CD14-positive monocyte (primary cell): ENCODE data around the gene KRTAP5-5. TPM values are rescaled to one million over a fixed set of nuclear protein-coding genes. Genes with fewer than 3 reads are reported as not detected.

Source experiments
- DNase-seq, 3 donors: peaks; one replicate each; pipeline ENCODE4 v3.0.0-alpha.2; 2011 to 2022
- H2AFZ ChIP-seq: 2 replicates; pipeline ENCODE4 v1.6.0; 2012; ENCODE audit warnings: mild to moderate bottlenecking, low read depth, low read length, inconsistent platforms; ENCODE audit not compliant: insufficient read depth, poor library complexity, severe bottlenecking
- H3K27ac ChIP-seq, 2 donors: 1 replicate in 1 of 2; 2 replicates in 1 of 2; pipeline ENCODE4 v1.5.1; 2012 to 2013; ENCODE audit warnings: low read length in 2 of 2, control low read depth in 1 of 2, inconsistent platforms in 1 of 2, low read depth in 1 of 2, mild to moderate bottlenecking in 1 of 2
- H3K27me3 ChIP-seq, 2 donors: one replicate each; pipeline versions ENCODE4 v1.6.0 to v1.6.1; 2011 to 2013; ENCODE audit warnings: low read length in 2 of 2; ENCODE audit not compliant: control insufficient read depth in 2 of 2, insufficient read depth in 2 of 2
- H3K36me3 ChIP-seq, 2 donors: replicated peaks in 1 of 2; 1 replicate in 1 of 2; 2 replicates in 1 of 2; pipeline versions ENCODE4 v1.5.1 to v1.6.1; 2012 to 2013; ENCODE audit warnings: low read length in 2 of 2, control low read depth in 1 of 2, inconsistent platforms in 1 of 2, mild to moderate bottlenecking in 1 of 2; ENCODE audit not compliant: insufficient read depth in 2 of 2, control insufficient read depth in 1 of 2
- H3K4me1 ChIP-seq, 2 donors: 1 replicate in 1 of 2; 2 replicates in 1 of 2; pipeline versions ENCODE4 v1.5.1 to v1.6.1; 2012 to 2013; ENCODE audit warnings: low read length in 2 of 2, control low read depth in 1 of 2, inconsistent platforms in 1 of 2, mild to moderate bottlenecking in 1 of 2, moderate library complexity in 1 of 2; ENCODE audit not compliant: insufficient read depth in 2 of 2, control insufficient read depth in 1 of 2
- H3K4me2 ChIP-seq: replicated peaks from 2 replicates; pipeline ENCODE3; 2012; ENCODE audit warnings: low read length, moderate library complexity, mild to moderate bottlenecking; ENCODE audit not compliant: poor library complexity, severe bottlenecking; ENCODE audit errors: extremely low read depth
- H3K4me3 ChIP-seq, 3 experiments: fragments of 200-600 bp in 1 of 3; sonication (generic) in 1 of 3; replicated peaks in 1 of 3; 1 replicate in 2 of 3; 2 replicates in 1 of 3; pipeline ENCODE4 v1.5.1; 2011 to 2013; ENCODE audit warnings: low read length in 3 of 3, mild to moderate bottlenecking in 3 of 3, control low read depth in 2 of 3, low read depth in 2 of 3, inconsistent platforms in 1 of 3, moderate library complexity in 1 of 3
- H3K79me2 ChIP-seq: 2 replicates; pipeline ENCODE4 v1.6.0; 2012; ENCODE audit warnings: mild to moderate bottlenecking, control low read depth, inconsistent platforms, low read length, moderate library complexity; ENCODE audit not compliant: insufficient read depth
- H3K9ac ChIP-seq: 2 replicates; pipeline ENCODE4 v1.6.0; 2017; ENCODE audit warnings: low read length, mild to moderate bottlenecking; ENCODE audit not compliant: insufficient read depth, poor library complexity, severe bottlenecking
- H3K9me3 ChIP-seq, 2 donors: replicated peaks in 1 of 2; 1 replicate in 1 of 2; 2 replicates in 1 of 2; pipeline versions ENCODE4 v1.5.1 to v1.6.1; 2012 to 2013; ENCODE audit warnings: low read length in 2 of 2, control low read depth in 1 of 2; ENCODE audit not compliant: control insufficient read depth in 1 of 2, insufficient read depth in 1 of 2
- H4K20me1 ChIP-seq: 2 replicates; pipeline ENCODE4 v1.6.0; 2012; ENCODE audit warnings: mild to moderate bottlenecking, low read length, control low read depth, moderate library complexity; ENCODE audit not compliant: insufficient read depth
- H3K27ac Mint-ChIP-seq, 7 donors: one replicate each; pipeline ENCODE4 v1.8.0; 2020; ENCODE audit warnings: mild to moderate bottlenecking in 7 of 7, mixed read lengths in 7 of 7, moderate library complexity in 6 of 7, inconsistent platforms in 2 of 7
- H3K27me3 Mint-ChIP-seq, 3 donors: one replicate each; pipeline ENCODE4 v1.8.0; 2021 to 2022; ENCODE audit warnings: low read depth in 3 of 3, mild to moderate bottlenecking in 3 of 3, mixed read lengths in 3 of 3, moderate library complexity in 3 of 3, inconsistent platforms in 1 of 3
- H3K36me3 Mint-ChIP-seq, 2 donors: one replicate each; pipeline ENCODE4 v1.8.0; 2020; ENCODE audit warnings: mixed read lengths in 2 of 2, inconsistent platforms in 1 of 2, mild to moderate bottlenecking in 1 of 2
- H3K4me1 Mint-ChIP-seq: one replicate; pipeline ENCODE4 v1.8.0; 2020; ENCODE audit warnings: mild to moderate bottlenecking, mixed read lengths
- H3K4me3 Mint-ChIP-seq, 2 donors: one replicate each; pipeline ENCODE4 v1.8.0; 2020; ENCODE audit warnings: mild to moderate bottlenecking in 2 of 2, mixed read lengths in 2 of 2, moderate library complexity in 1 of 2
- H3K9me3 Mint-ChIP-seq, 7 donors: one replicate each; pipeline ENCODE4 v1.8.0; 2020 to 2022; ENCODE audit warnings: mixed read lengths in 7 of 7, mild to moderate bottlenecking in 6 of 7, moderate library complexity in 6 of 7, inconsistent platforms in 2 of 7
- WGBS: methylation state at CpG from one replicate; pipeline ENCODE4 v1.1.5; 2013; ENCODE audit warnings: missing lambda C conversion rate; ENCODE audit not compliant: insufficient coverage; 5-methylcytosine and 5-hydroxymethylcytosine counted together
- intact Hi-C, 2 donors: fragments of 100-400 bp; cut with micrococcal nuclease; formaldehyde crosslinking; loops; one replicate each; pipeline versions ENCODE4 v1.15.0 to v1.15.1; 2023
- polyA plus RNA-seq, 3 donors: library from polyadenylated mRNA; depleted of rRNA in 1 of 3; unstranded in 2 of 3; stranded (reverse) in 1 of 3; fragments of 300-500 nt in 2 of 3; fragments of >200 nt in 1 of 3; fragmentation: Illumina TruSeq in 2 of 3; gene quantifications; 1 replicate in 2 of 3; 2 replicates in 1 of 3; pipeline ENCODE4 v1.2.3, GENCODE V29; 2012 to 2021
- TF ChIP-seq, protein P1 (sequence below): fragments of 200-600 bp; IDR thresholded peaks from one replicate; pipeline ENCODE4 v1.8.0; 2022; ENCODE audit warnings: antibody characterized with exemption, mild to moderate bottlenecking

The KRTAP5-5 gene
- polyA plus RNA-seq, 3 donors, result not detected

- WGBS, result 84% methylated on average over 15 of the region's 15 CpGs
- H3K27ac ChIP-seq, result no peak overlapping the region
- TF ChIP-seq, protein P1, sequence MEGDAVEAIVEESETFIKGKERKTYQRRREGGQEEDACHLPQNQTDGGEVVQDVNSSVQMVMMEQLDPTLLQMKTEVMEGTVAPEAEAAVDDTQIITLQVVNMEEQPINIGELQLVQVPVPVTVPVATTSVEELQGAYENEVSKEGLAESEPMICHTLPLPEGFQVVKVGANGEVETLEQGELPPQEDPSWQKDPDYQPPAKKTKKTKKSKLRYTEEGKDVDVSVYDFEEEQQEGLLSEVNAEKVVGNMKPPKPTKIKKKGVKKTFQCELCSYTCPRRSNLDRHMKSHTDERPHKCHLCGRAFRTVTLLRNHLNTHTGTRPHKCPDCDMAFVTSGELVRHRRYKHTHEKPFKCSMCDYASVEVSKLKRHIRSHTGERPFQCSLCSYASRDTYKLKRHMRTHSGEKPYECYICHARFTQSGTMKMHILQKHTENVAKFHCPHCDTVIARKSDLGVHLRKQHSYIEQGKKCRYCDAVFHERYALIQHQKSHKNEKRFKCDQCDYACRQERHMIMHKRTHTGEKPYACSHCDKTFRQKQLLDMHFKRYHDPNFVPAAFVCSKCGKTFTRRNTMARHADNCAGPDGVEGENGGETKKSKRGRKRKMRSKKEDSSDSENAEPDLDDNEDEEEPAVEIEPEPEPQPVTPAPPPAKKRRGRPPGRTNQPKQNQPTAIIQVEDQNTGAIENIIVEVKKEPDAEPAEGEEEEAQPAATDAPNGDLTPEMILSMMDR, result no peak
- no peaks in the 10 kb centered on the region for H3K36me3 ChIP-seq
- no peak overlapping the region for H3K27ac Mint-ChIP-seq
- peaks cover 14 to 32% (median 21%) of the 10 kb centered on the region in 3 donors for H3K27me3 Mint-ChIP-seq
- no peak for DNase-seq
- no peak overlapping the region for H2AFZ ChIP-seq
- H3K9me3 Mint-ChIP-seq, result no peaks in the 10 kb centered on the region
- intact Hi-C loops, result loop anchor here (5.0 kb wide), 2 partner anchors 42 to 507 kb away; no protein-coding TSS in a partner anchor
- no peaks in the 10 kb centered on the region for H3K36me3 Mint-ChIP-seq
- H3K4me3 Mint-ChIP-seq, result no peak overlapping the region
- peaks cover 3% of the 10 kb centered on the region for H3K4me1 Mint-ChIP-seq
- peaks cover 0 to 18% of the 10 kb centered on the region in 2 donors for H3K27me3 ChIP-seq
- H3K4me1 ChIP-seq, result no peaks in the 10 kb centered on the region
- no peaks in the 10 kb centered on the region for H4K20me1 ChIP-seq
- no peak overlapping the region for H3K4me2 ChIP-seq
- H3K9ac ChIP-seq, result no peak overlapping the region
- H3K79me2 ChIP-seq, result no peaks in the 10 kb centered on the region
- no peaks in the 10 kb centered on the region for H3K9me3 ChIP-seq
- H3K4me3 ChIP-seq, result no peak overlapping the region
These were observed 20.7 kb downstream of the KRTAP5-5 start for GRCh38 chr11:1650034-1650917.

GRCh38 chr11:1650918-1651262, 21.3 kb downstream of the KRTAP5-5 start:
- H4K20me1 ChIP-seq, result no peaks in the 10 kb centered on the region
- H3K4me3 ChIP-seq, result no peak overlapping the region
- H3K9ac ChIP-seq, result no peak overlapping the region
- Mint-ChIP-seq H3K9me3 (no peaks in the 10 kb centered on the region), H3K27me3 (peaks cover 14 to 34% (median 19%) of the 10 kb centered on the region in 3 donors), H3K36me3 (no peaks in the 10 kb centered on the region), H3K4me1 (peaks cover 3% of the 10 kb centered on the region), H3K27ac (no peak overlapping the region), H3K4me3 (no peak overlapping the region)
- no peak overlapping the region for H2AFZ ChIP-seq
- H3K79me2 ChIP-seq, result no peaks in the 10 kb centered on the region
- no peak overlapping the region for H3K27ac ChIP-seq
- H3K36me3 ChIP-seq, result no peaks in the 10 kb centered on the region
- no peaks in the 10 kb centered on the region for H3K9me3 ChIP-seq
- peaks cover 0 to 18% of the 10 kb centered on the region in 2 donors for H3K27me3 ChIP-seq
- TF ChIP-seq, protein P1, result no peak
- no peak for DNase-seq
- H3K4me2 ChIP-seq, result no peak overlapping the region
- no peaks in the 10 kb centered on the region for H3K4me1 ChIP-seq
- 71% methylated on average over 5 of the region's 5 CpGs for WGBS
- intact Hi-C loops, result loop anchor here (5.0 kb wide), 2 partner anchors 41 to 506 kb away; no protein-coding TSS in a partner anchor
